Gastrocnemius medialis (tissue), 4 donors: ENCODE data around the gene IQCB1.

Experiments used
- CTCF ChIP-seq, 5 experiments: fragments of 450-650 bp in 3 of 5; fragments of 200-600 bp in 2 of 5; sonication (generic) in 2 of 5; IDR thresholded peaks in 4 of 5; conservative IDR thresholded peaks in 1 of 5; 1 replicate in 4 of 5; 2 replicates in 1 of 5; pipeline ENCODE4 v1.5.1; 2016 to 2019; ENCODE audit warnings: antibody characterized with exemption in 5 of 5, mild to moderate bottlenecking in 3 of 5, moderate library complexity in 3 of 5
- POLR2A ChIP-seq, 2 donors: fragments of 450-650 bp; IDR thresholded peaks; one replicate each; pipeline ENCODE4 v1.6.1; 2017; ENCODE audit warnings: antibody characterized with exemption in 2 of 2, mild to moderate bottlenecking in 2 of 2, moderate library complexity in 2 of 2

DNA sequence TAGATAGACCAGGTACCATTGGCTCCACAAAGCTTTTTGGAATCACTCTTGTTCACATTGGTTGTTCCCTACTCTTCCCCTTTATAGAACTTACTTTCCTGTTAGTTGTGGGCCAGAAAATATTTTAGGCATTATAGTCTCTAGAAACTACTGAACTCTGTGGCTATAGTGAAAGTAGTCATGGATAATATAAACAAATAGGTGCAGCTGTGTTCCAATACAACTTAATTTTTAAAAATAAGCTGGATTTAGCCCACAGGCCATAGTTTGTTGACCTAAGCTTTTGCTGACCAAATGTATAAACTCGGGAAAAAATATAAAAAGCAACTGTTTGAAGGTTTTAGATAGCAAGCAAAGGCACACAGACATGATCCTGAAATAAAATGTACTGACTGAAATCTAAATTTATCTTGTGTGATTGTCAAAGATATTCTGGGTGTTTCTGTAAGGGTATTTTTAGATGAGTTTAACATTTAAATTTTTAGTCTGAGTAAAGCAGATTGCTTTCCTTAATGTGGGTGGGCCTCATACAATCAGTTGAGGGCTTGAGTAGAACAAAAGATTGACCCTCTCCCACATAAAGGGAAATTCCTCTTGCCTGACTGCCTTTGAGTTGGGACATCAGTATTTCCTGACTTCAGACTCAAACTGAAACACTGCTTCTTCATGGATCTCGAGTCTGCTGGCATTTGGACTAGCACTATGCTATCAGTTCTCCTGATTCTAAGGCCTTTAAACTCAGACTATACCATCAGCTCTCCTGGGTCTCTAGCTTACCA lies 13.2 kb downstream of the IQCB1 start:
- TF ChIP-seq POLR2A (IDR thresholded peaks at IDR 0.05) (no peak), CTCF (IDR thresholded peaks at IDR 0.05 in 4 of 5, conservative IDR thresholded peaks at IDR 0.05 in 1 of 5) (no peak)
